ENCODE data around the gene NAP1L4.

DNA sequence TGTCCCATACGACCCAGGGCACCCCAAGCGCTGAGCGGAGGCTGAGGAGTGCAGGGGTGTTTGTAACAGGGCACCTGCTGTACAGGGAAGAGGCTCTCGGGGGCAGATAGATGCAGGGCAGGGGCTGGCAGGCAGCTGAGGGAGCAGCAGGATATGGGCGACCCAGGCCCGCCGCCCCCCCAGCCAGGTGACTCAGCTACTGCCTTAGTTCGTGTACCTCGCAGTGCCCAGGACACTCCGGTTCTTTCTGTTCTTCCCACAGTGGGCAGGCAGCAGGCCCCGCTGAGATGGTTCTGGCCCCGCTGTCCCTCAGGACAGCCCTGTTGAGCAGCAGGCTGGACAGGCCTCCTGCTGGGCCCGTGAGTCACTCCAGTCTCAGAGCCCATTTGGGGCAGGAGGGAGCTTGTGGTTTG lies 79.1 kb downstream of the NAP1L4 start:
- no peak for TF ChIP-seq ZNF138 (CRISPR knock-in tag; conservative IDR thresholded peaks at IDR 0.05)
- no peak for TF ChIP-seq SP1 (CRISPR knock-in tag; conservative IDR thresholded peaks at IDR 0.05)
- TF ChIP-seq, protein P1, sequence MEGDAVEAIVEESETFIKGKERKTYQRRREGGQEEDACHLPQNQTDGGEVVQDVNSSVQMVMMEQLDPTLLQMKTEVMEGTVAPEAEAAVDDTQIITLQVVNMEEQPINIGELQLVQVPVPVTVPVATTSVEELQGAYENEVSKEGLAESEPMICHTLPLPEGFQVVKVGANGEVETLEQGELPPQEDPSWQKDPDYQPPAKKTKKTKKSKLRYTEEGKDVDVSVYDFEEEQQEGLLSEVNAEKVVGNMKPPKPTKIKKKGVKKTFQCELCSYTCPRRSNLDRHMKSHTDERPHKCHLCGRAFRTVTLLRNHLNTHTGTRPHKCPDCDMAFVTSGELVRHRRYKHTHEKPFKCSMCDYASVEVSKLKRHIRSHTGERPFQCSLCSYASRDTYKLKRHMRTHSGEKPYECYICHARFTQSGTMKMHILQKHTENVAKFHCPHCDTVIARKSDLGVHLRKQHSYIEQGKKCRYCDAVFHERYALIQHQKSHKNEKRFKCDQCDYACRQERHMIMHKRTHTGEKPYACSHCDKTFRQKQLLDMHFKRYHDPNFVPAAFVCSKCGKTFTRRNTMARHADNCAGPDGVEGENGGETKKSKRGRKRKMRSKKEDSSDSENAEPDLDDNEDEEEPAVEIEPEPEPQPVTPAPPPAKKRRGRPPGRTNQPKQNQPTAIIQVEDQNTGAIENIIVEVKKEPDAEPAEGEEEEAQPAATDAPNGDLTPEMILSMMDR (IDR thresholded peaks at IDR 0.05) = no peak
- no peak for TF ChIP-seq CREB1 (CRISPR knock-in tag; IDR thresholded peaks at IDR 0.05)
- TF ChIP-seq, protein P2, sequence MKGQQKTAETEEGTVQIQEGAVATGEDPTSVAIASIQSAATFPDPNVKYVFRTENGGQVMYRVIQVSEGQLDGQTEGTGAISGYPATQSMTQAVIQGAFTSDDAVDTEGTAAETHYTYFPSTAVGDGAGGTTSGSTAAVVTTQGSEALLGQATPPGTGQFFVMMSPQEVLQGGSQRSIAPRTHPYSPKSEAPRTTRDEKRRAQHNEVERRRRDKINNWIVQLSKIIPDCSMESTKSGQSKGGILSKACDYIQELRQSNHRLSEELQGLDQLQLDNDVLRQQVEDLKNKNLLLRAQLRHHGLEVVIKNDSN (CRISPR knock-in tag; IDR thresholded peaks at IDR 0.05) = no peak

Measured in WTC11 (cell line).